ENCODE data around the gene SDK1. TPM values are rescaled to one million over a fixed set of nuclear protein-coding genes. Genes with fewer than 3 reads are reported as not detected.

The SDK1 gene
- total RNA-seq, 1 donor from 2014 or later, result 1.3 TPM

DNA sequence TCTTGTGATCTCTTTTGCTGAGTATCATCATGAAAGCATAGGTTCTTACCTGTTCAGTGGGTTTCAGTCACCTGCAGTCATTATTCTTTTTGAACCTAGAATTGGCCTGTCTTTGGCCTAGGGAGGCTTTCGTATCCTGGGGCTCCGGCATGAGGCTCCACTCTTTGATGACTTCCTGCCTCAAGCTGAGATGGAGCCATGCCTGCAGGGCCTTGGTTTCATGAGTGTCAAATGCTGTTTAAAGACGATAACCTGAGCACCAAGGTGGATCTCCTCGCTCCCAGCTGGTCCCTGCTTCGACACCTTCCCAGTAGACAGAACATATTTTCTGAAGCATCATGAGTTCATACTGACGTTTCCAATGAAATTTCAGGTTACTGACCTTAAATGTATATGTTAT, 783.2 kb downstream of the SDK1 start:
- Mint-ChIP-seq H3K4me3 (no peak overlapping the region), H3K4me1 (peaks cover 10% of the 10 kb centered on the region), H3K9me3 (peaks cover 4% of the 10 kb centered on the region), H3K36me3 (ENCODE audit: low read depth) (no peaks in the 10 kb centered on the region), H3K27me3 (no peaks in the 10 kb centered on the region), H3K27ac (no peak overlapping the region)
- no peak for ATAC-seq (ENCODE audit: low read depth)
- ChIA-PET POLR2A (no interaction called here), CTCF (no interaction called here)
- no peak for TF ChIP-seq CTCF (IDR thresholded peaks at IDR 0.05)
- no peak for DNase-seq
- intact Hi-C loops (cut with micrococcal nuclease), result no loop called here

DNA sequence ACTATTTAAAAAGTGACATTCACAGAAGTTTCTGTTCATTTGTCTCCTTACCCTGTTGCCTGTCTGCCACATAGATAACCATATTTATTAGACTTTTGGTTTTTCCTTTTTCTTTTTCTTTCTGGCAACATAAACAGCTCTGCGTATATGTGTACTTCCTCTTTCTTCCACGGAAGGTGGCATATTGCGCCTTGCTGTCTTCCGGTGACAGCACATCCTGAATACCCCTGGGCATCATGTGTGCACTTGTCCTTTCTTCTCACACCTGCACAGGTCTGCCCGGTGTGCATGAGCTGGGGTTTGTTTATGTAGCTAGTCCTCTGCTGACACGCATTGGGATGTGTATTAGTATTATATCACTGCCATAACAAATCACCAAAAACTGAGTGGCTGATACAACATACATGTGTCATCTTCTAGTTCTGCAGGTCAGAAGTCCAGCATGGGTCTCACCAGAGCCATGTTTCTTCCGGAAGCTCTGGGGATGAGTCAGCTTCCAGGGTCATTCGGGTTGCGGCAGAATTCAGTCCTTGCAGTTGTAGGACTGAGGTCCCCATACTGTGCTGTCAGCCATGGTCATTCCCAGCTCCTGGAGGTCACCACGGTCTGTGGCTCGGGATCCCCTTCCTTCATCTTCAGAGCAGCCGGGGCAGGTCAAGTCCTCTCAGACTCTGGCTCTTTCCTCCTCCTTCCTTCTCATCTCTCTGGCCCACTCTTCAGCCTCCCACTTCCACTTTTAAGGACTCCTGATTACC, 785.1 kb downstream of the SDK1 start:
- Mint-ChIP-seq H3K9me3 (peaks cover 15% of the 10 kb centered on the region), H3K27ac (no peak overlapping the region), H3K4me3 (no peak overlapping the region), H3K4me1 (peaks cover 10% of the 10 kb centered on the region), H3K36me3 (ENCODE audit: low read depth) (no peaks in the 10 kb centered on the region), H3K27me3 (no peaks in the 10 kb centered on the region)
- intact Hi-C loops (cut with micrococcal nuclease), result no loop called here
- DNase-seq (no peak), ATAC-seq (ENCODE audit: low read depth) (no peak)
- TF ChIP-seq CTCF (IDR thresholded peaks at IDR 0.05), result no peak
- CTCF ChIA-PET, result no interaction called here
- POLR2A ChIA-PET, result no interaction called here

DNA sequence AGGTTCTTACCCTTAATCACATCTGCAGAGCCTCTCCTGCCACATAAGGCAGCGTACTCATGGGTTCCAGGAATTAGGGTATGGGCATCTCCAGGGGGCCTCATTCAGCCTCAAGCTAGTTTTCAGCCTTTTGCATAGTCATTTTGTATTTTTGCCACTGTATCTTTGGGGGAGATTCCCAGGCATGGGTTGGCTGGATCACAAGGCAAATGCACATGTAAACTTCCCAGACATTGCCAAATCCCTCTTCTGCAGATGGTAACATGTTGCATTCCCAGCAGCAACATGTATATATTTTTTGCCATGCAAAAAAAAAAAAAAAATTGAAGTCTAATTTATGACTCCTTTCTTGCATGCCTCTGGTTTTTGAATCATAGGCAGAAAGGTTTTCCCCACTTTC, 785.7 kb downstream of the SDK1 start:
- POLR2A ChIA-PET, result no interaction called here
- DNase-seq (no peak), ATAC-seq (ENCODE audit: low read depth) (no peak)
- Mint-ChIP-seq H3K4me1 (peaks cover 10% of the 10 kb centered on the region), H3K4me3 (no peak overlapping the region), H3K27me3 (no peaks in the 10 kb centered on the region), H3K9me3 (peaks cover 15% of the 10 kb centered on the region), H3K36me3 (ENCODE audit: low read depth) (no peaks in the 10 kb centered on the region), H3K27ac (no peak overlapping the region)
- intact Hi-C loops (cut with micrococcal nuclease), result no loop called here
- CTCF ChIA-PET, result no interaction called here
- TF ChIP-seq CTCF (IDR thresholded peaks at IDR 0.05), result no peak

- DNase-seq (no peak), ATAC-seq (ENCODE audit: low read depth) (no peak)
- POLR2A ChIA-PET, result no interaction called here
- no peak overlapping the region for H3K27ac Mint-ChIP-seq
- no peaks in the 10 kb centered on the region for H3K27me3 Mint-ChIP-seq
- no peaks in the 10 kb centered on the region for H3K36me3 Mint-ChIP-seq (ENCODE audit: low read depth)
- intact Hi-C loops (cut with micrococcal nuclease), result no loop called here
- peaks cover 11% of the 10 kb centered on the region for H3K9me3 Mint-ChIP-seq
- H3K4me1 Mint-ChIP-seq, result no peaks in the 10 kb centered on the region
- TF ChIP-seq CTCF (IDR thresholded peaks at IDR 0.05), result no peak
- no peak overlapping the region for H3K4me3 Mint-ChIP-seq
- CTCF ChIA-PET, result no interaction called here
Observed at GRCh38 chr7:4091767-4092166, 790.7 kb downstream of the SDK1 start.

GRCh38 chr7:4093035-4093434, 792.0 kb downstream of the SDK1 start:
- ChIA-PET POLR2A (no interaction called here), CTCF (no interaction called here)
- Mint-ChIP-seq H3K9me3 (peaks cover 11% of the 10 kb centered on the region), H3K27ac (no peak overlapping the region), H3K27me3 (peaks cover 1% of the 10 kb centered on the region), H3K4me3 (no peak overlapping the region), H3K36me3 (ENCODE audit: low read depth) (no peaks in the 10 kb centered on the region), H3K4me1 (no peaks in the 10 kb centered on the region)
- no peak for DNase-seq
- intact Hi-C loops (cut with micrococcal nuclease), result no loop called here
- no peak for ATAC-seq (ENCODE audit: low read depth)
- TF ChIP-seq CTCF (IDR thresholded peaks at IDR 0.05), result no peak

Measured in activated B cell treated with CpG ODN at 0.5 μM for 24 hours (primary cell).